Germinal center (tissue), 1 donor: ENCODE measurements around the gene AATF.

ENCODE experiments used
- DNase-seq: peaks from one replicate; pipeline ENCODE4 v3.0.0; 2012; ENCODE audit warnings: mixed read lengths, low spot score

AATF gene

DNA sequence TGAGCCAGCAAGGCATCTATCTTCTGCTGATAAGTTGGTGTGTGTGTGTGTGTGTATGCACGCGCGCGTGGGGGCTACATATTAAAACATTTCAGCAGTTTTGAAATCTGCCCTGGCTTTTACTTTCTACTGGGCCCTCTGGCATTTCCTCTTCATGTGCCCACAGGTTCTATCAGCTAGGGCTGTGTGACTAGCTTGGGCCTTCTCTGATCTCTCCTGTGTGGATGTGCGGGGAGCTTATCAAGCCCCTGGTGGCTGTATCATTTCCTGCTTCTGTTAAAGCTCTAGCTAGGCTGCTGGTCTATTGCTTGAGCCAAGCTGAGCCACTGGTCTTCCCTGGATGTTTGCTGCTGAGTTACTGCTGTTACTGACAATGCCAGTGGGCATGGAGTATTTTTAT, 132.5 kb downstream of the AATF start:
- DNase-seq: no peak

GRCh38 chr17:37082311-37082860, 133.6 kb downstream of the AATF start:
- no peak for DNase-seq

- DNase-seq: no peak
These were observed 134.2 kb downstream of the AATF start for GRCh38 chr17:37082985-37083384.

- no peak for DNase-seq
These were observed 134.7 kb downstream of the AATF start for GRCh38 chr17:37083456-37083855.

- DNase-seq: no peak
These were observed 135.6 kb downstream of the AATF start for GRCh38 chr17:37084372-37084771.

- no peak for DNase-seq
These were observed 137.6 kb downstream of the AATF start for GRCh38 chr17:37086334-37086733.

DNA sequence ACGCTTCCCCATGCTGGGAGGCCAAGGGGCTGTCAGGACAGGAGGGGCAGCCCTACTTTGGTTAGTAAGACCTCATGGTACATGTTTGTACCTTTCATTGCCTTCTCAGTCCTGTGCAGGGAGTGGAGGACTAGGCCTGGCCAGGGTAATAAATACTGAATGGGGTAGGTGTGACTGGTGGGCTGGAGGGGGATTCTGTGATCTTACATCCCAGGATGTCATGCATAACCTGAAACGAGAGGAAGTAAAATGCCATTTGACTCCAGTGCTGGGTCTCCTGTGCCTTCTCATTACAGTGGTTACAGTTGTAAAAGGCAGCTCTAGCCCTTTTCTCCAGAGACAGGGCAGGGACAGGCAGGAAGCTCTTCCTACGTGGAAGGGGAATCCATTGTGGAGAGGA, 138.2 kb downstream of the AATF start:
- no peak for DNase-seq

GRCh38 chr17:37087683-37088082, 138.9 kb downstream of the AATF start:
- no peak for DNase-seq

- DNase-seq: no peak
These were observed 139.7 kb downstream of the AATF start for GRCh38 chr17:37088459-37088858.

DNA sequence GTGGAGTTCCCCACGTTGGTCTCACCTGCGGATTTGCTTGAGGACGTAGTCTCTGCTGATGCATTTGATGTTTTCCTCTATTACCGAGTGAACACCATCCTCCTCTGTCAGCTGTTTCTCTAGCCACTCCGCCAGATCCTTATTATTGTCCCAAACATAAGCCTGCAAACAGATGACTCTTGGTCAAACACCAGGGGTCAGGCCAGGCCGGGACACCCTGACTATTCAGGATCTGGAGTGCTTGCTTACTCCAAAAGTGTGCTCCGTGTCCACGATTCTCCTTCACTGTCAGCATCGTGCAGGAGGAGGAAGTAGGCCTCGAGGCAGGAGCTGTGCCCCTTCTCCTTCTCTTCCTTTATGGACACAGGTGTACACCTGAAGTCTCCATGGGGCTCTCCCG, 140.2 kb downstream of the AATF start:
- DNase-seq: no peak

- no peak for DNase-seq
These were observed 141.2 kb downstream of the AATF start for GRCh38 chr17:37089956-37090355.

GRCh38 chr17:37090941-37091340, 142.2 kb downstream of the AATF start:
- no peak for DNase-seq

GRCh38 chr17:37092071-37092470, 143.3 kb downstream of the AATF start:
- DNase-seq: no peak

DNA sequence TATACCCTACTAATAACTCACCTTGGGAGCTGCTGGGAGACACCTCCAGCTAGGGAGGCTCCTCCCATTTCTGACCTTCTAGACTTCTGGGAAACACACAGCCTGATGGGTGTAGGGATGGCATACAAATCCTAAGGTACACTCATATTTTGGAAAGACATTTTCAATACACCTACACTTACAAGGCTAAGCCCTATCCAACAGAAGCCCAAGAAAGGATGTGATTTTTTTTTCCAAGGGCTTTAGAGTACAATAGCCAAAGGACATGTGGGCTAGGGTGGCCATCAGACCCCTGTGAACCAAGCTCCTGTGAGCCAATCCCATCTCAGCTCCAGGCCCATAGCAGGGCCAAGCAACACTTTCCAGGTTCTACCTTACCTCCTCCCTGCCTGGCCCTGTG, 143.9 kb downstream of the AATF start:
- DNase-seq: no peak

DNA sequence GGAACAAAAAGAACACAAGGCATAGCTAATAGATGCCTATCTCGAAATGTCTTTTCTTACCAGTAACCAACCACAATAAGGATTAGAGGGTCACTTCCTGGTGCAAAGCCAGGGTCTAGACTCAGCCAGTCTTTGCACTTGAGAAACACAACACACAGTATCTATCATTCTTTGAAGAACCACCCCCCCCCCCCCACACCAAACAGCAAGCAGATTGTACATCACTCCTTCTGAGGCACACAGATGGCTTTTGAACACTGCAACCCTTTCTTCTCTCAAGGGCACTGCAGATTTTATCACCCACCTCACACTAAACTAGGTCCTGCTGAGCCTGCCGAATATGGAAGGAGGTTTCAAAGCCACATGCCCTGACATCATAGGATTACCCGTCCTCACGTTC, 145.6 kb downstream of the AATF start:
- DNase-seq: no peak

DNA sequence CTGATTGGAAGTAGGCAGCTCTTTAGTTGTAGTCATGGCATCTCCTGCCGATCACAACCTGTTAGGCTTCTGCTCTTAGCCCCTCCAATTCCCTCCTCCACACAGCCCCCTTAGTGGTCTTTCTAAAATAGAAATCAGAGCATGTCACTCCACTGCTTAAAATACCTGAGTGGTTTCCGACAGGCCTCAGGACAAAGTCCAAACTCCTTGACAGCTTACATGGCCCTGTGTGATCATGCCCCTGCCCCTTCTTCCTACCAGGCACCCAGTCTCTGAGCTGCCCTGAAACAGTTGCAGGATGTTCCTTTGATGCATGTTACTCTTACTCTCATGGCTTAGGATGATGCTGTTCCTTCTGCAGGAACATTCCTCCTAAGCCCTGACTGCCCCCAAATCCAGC, 147.3 kb downstream of the AATF start:
- no peak for DNase-seq

DNA sequence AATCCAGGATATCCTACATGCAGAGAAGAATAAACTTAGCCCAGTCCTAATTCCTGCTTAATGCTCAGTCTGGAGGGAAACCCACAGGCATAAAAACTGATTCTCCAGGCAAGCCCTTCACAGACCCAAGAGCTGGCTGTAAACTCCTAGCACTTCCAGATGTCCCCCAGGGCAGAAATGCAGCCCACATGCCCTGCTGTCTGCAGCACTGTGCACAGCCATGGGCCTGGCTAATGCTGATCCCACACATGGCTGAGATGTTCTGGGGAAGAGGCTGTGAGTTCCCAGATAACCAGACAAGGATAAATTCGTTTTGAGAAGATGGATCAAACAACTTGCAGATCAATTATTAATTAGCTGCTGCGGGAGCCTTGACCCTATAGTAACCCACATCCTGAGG, 148.4 kb downstream of the AATF start:
- DNase-seq: no peak

- DNase-seq: no peak
These were observed 149.4 kb downstream of the AATF start for GRCh38 chr17:37098152-37098551.

DNA sequence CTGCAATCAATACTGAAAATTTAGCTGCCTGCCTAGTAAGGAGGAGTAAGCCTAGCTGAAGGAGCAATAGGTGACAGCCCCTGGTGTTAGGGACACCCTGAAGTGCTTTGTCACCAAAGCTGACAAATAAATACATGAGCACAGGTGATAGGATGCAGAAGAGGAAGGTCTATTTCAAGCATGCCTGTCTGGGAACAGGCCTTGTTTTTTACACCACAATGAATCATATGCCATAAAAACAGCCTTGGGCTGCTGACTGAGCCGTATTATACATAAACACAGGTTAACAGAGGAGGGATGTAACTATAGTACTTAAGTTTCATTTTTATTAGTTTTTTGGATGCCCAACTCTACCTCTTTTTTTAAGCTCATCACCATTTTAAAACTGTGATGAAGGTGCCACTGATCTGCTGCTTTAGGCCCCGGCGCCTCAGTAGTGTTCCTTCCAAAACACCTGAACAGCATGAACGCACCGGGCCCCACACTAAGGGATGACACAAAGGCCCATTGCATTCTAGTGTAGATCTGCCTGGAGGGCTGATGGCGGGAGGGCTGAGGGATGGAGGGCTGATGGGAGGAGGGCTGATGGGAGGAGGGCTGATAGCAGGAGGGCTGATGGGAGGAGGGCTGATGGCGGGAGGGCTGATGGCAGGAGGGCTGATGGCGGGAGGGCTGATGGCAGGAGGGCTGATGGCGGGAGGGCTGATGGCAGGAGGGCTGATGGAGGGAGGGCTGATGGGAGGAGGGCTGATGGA, 150.3 kb downstream of the AATF start:
- no peak for DNase-seq

DNA sequence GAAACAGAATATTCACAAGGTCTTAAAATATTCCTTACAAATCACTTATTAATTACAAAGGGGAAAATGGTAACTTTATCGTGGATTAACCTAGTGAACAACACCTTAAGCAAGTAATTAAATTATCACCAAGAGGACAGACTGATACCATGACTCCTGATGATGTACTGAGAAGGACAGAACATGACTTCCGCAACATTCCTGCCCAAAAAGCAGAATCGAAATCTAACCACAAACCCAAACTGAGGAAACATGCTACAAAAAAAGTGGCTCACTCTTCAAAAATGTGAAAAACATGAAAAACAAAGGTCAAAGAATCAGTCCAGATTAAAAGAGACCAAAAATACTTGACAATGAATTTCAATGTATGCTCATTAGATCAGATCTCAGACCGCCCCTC, 151.5 kb downstream of the AATF start:
- DNase-seq: no peak

DNA sequence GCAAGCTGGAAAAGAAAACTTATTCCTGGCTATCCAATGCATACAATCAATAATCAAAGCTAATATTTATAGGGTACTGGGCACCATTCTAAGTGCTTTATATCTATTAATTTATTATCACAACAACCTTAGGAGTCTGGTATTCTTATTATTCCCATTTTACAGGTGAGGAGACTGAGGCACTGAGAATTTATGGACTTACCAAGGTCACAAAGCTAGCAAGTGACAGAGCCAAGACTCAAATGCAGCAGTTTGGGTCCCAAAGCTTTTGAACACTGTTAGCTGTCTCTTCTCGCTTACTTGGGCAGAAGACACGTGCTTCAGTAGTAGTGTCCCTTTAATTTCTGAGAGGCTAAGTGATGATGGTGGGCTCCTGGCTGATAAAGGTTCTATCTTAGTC, 152.6 kb downstream of the AATF start:
- DNase-seq: no peak

- DNase-seq: no peak
These were observed 154.5 kb downstream of the AATF start for GRCh38 chr17:37103231-37103630.

GRCh38 chr17:37106049-37106448, 157.3 kb downstream of the AATF start:
- no peak for DNase-seq
